ENCODE data around the gene PRKAA2.
"Not testable (repeated sequence)": the region's sequence is repeated elsewhere in the genome, so short reads cannot be mapped to it uniquely, and the experiment has no call there.

The PRKAA2 gene

DNA sequence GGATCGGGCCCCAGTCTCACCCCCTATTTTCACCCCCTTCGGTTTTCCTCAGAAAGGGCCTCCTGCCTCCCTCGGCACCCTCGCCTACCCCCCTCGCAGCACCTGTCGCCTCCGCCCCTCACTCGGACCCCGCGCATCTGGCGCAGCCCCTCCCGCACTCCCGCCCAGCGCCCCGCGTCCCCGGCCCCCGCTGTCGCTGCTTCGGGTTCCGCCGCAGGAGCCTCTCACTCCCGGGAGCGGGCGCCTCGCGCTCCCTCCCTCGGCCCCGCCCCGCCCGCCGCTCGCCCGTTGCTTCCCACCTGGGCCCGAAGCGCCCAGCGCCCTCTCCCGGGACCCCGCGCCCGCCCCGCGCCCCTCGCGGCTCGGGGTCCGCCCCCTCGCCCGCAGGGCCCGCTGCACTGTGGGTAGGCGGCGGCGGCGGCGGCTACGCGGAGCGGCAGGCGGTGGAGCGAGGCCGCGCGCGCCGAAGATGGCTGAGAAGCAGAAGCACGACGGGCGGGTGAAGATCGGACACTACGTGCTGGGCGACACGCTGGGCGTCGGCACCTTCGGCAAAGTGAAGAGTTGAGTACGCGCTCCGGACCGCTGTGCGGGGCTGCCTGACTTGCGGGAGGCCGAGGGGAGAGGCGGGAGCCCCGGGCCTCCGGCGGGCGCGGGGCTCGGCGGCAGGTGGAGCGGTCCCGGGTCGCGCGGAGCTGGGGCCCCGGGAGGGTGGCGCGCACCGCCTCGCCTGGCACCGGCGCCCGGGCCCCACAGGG, at the start of gene PRKAA2:
Gene PRKAA2, plus strand, starts transcription at position 396 of the 758 bp plus-strand sequence. Its CDS starts 74 bp downstream, at position 470.
- TF ChIP-seq, protein P1, sequence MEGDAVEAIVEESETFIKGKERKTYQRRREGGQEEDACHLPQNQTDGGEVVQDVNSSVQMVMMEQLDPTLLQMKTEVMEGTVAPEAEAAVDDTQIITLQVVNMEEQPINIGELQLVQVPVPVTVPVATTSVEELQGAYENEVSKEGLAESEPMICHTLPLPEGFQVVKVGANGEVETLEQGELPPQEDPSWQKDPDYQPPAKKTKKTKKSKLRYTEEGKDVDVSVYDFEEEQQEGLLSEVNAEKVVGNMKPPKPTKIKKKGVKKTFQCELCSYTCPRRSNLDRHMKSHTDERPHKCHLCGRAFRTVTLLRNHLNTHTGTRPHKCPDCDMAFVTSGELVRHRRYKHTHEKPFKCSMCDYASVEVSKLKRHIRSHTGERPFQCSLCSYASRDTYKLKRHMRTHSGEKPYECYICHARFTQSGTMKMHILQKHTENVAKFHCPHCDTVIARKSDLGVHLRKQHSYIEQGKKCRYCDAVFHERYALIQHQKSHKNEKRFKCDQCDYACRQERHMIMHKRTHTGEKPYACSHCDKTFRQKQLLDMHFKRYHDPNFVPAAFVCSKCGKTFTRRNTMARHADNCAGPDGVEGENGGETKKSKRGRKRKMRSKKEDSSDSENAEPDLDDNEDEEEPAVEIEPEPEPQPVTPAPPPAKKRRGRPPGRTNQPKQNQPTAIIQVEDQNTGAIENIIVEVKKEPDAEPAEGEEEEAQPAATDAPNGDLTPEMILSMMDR (IDR thresholded peaks at IDR 0.05) = no peak
- DNase-seq (ENCODE audit: low spot score) = peak; percentile 74
- H3K27ac ChIP-seq = peak within 1 kb of the TSS; percentile 78 to 87
- peak within 1 kb of the TSS; percentile 88 for H3K4me3 ChIP-seq

DNA sequence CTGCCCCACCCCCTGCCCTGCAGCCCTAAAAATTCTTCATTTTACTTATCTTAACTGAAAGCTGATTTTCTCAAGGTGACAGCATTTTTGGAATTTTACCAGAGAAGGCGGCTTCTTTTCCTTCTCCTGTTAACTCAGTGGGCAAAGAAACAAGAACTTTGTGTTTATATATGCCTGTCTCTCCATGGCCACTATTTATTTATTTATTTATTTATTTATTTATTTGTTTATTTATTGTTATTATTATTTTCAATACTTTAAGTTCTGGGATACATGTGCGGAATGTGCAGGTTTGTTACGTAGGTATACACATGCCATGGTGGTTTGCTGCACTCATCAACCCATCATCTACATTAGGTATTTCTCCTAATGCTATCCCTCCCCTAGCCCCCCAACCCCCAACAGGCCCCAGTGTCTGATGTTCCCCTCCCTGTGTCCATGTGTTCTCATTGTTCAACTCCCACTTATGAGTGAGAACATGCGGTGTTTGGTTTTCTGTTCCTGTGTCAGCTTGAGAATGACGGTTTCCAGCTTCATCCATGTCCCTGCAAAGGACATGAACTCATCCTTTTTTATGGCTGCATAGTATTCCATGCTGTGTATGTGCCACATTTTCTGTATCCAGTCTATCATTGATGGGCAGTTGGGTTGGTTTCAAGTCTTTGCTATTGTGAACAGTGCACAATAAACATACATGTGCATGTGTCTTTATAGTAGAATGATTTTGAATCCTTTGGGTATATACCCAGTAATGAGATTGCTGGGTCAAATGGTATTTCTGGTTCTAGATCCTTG, 49.5 kb upstream of the PRKAA2 start:
- H3K27ac ChIP-seq; H3K4me3 ChIP-seq; DNase-seq (ENCODE audit: low spot score): not testable (repeated sequence)

DNA sequence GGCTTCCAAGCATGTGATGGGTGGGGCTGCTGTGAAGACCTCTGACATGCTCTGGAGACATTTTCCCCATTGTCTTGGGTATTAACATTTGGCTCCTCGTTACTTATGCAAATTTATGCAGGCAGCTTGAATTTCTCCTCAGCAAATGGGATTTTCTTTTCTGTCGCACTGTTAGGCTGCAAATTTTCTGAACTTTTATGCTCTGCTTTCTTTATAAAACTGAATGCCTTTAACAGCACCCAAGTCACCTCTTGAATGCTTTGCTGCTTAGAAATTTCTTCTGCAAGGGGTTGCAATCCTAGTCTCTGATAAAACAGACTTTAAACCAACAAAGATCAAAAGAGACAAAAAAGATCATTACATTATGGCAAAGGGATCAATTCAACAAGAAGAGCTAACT, 35.0 kb upstream of the PRKAA2 start:
- not testable (repeated sequence) for DNase-seq (ENCODE audit: low spot score); H3K4me3 ChIP-seq; H3K27ac ChIP-seq

DNA sequence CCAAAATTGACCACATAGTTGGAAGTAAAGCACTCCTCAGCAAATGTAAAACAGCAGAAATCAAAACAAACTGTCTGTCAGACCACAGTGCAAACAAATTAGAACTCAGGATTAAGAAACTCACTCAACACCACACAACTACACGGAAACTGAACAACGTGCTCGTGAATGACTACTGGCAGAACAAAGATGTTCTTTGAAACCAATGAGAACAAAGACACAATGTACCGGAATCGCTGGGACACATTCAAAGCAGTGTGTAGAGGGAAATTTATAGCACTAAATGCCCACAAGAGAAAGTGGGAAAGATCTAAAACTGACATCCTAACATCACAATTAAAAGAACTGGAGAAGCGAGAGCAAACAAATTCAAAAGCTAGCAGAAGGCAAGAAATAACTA, 34.3 kb upstream of the PRKAA2 start:
- not testable (repeated sequence) for H3K4me3 ChIP-seq; H3K27ac ChIP-seq; DNase-seq (ENCODE audit: low spot score)

DNA sequence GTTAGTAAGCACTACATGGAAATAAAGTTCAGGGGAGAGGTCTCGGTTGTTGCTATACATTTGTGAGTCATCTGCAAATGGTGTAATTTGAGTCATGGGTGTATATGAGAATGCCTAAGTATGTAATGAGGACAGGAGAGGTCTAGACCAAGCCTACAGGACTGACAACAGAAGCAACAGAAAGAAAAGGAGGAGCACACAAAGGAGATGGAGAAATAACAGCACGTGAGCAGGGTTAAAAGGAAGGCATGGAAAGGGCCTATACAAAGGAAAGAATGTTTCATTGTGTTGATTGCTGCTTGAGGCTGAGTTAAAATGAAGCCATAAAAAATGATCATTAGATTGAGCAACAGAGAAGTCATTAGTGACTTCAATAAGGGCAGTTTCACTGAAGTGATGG, 28.0 kb upstream of the PRKAA2 start:
- TF ChIP-seq, protein P1 (IDR thresholded peaks at IDR 0.05) = no peak
- H3K27ac ChIP-seq = no peak overlapping the region
- no peak for DNase-seq (ENCODE audit: low spot score)
- no peak overlapping the region for H3K4me3 ChIP-seq

DNA sequence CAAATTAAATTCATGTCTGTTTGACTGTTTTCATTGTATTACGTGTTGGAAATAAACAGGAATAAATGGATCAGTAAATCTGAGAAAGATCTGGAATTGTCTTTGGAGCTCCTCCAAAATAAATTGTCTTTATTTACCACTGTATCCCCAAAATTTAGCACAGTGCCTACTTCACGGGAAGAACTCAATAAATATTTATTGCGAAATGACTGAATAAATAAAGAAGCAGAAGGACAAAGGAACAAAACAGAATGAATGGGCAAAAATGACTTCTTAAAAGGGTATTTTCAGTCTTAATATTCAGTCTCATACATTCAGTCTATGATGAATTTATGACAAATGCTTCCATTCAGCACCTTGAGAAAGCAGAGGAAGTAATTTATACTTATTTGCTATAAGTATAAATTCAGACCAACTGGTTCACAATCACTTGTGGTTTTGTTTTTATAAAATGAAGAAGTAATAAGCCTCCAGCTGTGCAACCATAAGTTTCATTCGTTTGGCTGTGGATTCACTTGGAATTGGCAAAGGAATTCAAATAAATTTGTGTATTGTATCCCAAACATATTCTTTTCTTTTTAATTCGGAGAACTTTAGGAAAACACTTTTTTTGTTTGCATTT, 19.2 kb upstream of the PRKAA2 start:
- Histone ChIP-seq H3K27ac (no peak overlapping the region), H3K4me3 (no peak overlapping the region)
- TF ChIP-seq, protein P1 (IDR thresholded peaks at IDR 0.05) = no peak
- no peak for DNase-seq (ENCODE audit: low spot score)

DNA sequence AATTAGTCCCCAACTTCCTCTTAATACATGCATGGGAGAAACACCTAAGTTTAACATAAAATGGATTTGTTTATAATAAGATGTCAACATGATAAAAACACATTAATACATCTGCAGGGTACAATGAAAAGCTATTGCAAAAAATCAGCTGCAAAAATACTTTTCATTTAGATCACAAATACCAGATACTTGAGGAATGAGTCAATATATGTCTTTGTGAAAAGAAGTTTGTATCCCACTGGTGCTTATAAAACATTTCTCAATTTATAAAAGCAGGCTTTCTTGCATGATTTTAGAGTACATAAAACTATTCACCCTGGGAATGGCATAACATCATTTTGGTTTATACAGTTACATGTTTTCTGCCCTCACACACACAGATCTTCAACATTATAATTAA, 18.6 kb upstream of the PRKAA2 start:
- DNase-seq (ENCODE audit: low spot score) = no peak
- Histone ChIP-seq H3K4me3 (no peak overlapping the region), H3K27ac (no peak overlapping the region)
- TF ChIP-seq, protein P1 (IDR thresholded peaks at IDR 0.05) = no peak

DNA sequence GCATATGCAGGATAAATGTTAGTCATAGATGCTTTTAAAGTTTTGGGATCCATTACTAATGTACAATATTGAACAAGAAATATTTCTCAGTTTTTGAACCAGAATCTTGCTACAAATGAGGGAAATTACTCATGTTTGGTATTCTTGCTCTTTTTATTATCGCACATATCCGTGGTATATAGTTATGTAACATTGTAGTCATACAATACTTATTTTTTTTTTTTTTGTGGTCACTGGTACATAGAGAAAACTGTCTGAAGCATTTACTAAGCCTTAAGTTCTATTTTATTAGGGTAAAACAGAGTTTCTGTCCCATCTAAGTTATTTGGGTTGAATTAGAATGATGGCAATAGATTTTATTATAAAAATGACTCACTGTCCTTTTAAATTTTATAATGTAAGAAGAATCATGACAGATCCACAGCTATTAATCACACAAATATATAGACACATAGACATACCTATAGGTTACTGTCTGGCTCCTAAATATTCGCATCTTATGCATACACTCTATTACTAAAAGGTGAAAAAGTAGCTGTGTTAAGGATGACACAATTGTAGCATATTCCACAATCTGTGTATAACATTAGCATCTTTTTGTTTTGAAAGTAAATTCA, 18.0 kb upstream of the PRKAA2 start:
- TF ChIP-seq, protein P1 (IDR thresholded peaks at IDR 0.05) = no peak
- no peak overlapping the region for H3K4me3 ChIP-seq
- H3K27ac ChIP-seq = no peak overlapping the region
- DNase-seq (ENCODE audit: low spot score) = no peak

Data from coronary artery (tissue), 2 donors.